ENCODE measurements around the gene MACROD1. TPM values are rescaled to one million over a fixed set of nuclear protein-coding genes. Genes with fewer than 3 reads are reported as not detected.

The MACROD1 gene
- total and polyA plus RNA-seq, 2 donors, result 9.7 to 16.6 TPM

GRCh38 chr11:64148226-64148916, 17.5 kb downstream of the MACROD1 start:
- no peak overlapping the region for H3K4me3 ChIP-seq (ENCODE audit: low read length in 2 of 2)
- 55% methylated on average over 19 of the region's 19 CpGs for WGBS
- peaks cover 0 to 3% of the 10 kb centered on the region in 2 donors for H3K9me3 ChIP-seq (ENCODE audit: control insufficient read depth in 2 of 2, insufficient read depth in 1 of 2, low read length in 1 of 2)
- H3K27me3 ChIP-seq (ENCODE audit: control insufficient read depth in 2 of 2, insufficient read depth in 1 of 2, low read length in 1 of 2), result peaks cover 0 to 2% of the 10 kb centered on the region in 2 donors
- H3K27ac ChIP-seq (ENCODE audit: low read depth in 1 of 2, low read length in 1 of 2), result no peak overlapping the region
- peak in 5 of 9 donors; percentile 26 to 83 (median 61) for DNase-seq (ENCODE audit: low read depth in 6 of 9, low spot score in 9 of 9)
- peaks cover 0 to 7% of the 10 kb centered on the region in 2 donors for H3K4me1 ChIP-seq (ENCODE audit: control insufficient read depth in 2 of 2, insufficient read depth in 2 of 2, low read length in 2 of 2)
- no peaks in the 10 kb centered on the region for H3K36me3 ChIP-seq (ENCODE audit: control insufficient read depth in 2 of 2, insufficient read depth in 2 of 2, low read length in 1 of 2)

- Histone ChIP-seq H3K27me3 (ENCODE audit: control insufficient read depth in 2 of 2, insufficient read depth in 1 of 2, low read length in 1 of 2) (no peaks in the 10 kb centered on the region), H3K4me3 (ENCODE audit: low read length in 2 of 2) (no peak overlapping the region), H3K36me3 (ENCODE audit: control insufficient read depth in 2 of 2, insufficient read depth in 2 of 2, low read length in 1 of 2) (no peaks in the 10 kb centered on the region), H3K4me1 (ENCODE audit: control insufficient read depth in 2 of 2, insufficient read depth in 2 of 2, low read length in 2 of 2) (peaks cover 0 to 7% of the 10 kb centered on the region in 2 donors), H3K9me3 (ENCODE audit: control insufficient read depth in 2 of 2, insufficient read depth in 1 of 2, low read length in 1 of 2) (no peaks in the 10 kb centered on the region), H3K27ac (ENCODE audit: low read depth in 1 of 2, low read length in 1 of 2) (no peak overlapping the region)
- DNase-seq (ENCODE audit: low read depth in 6 of 9, low spot score in 9 of 9), result peak in 5 of 9 donors; percentile 30 to 75 (median 61)
- 71% methylated on average over 22 of the region's 22 CpGs for WGBS
Observed at GRCh38 chr11:64146036-64146955, 19.6 kb downstream of the MACROD1 start.

GRCh38 chr11:64144587-64145472, 21.1 kb downstream of the MACROD1 start:
- no peak for DNase-seq (ENCODE audit: low read depth in 6 of 9, low spot score in 9 of 9)

GRCh38 chr11:64141081-64141783, 24.7 kb downstream of the MACROD1 start:
- Histone ChIP-seq H3K4me1 (ENCODE audit: control insufficient read depth in 2 of 2, insufficient read depth in 2 of 2, low read length in 2 of 2) (peaks cover 0 to 4% of the 10 kb centered on the region in 2 donors), H3K27me3 (ENCODE audit: control insufficient read depth in 2 of 2, insufficient read depth in 1 of 2, low read length in 1 of 2) (no peaks in the 10 kb centered on the region), H3K4me3 (ENCODE audit: low read length in 2 of 2) (no peak overlapping the region), H3K36me3 (ENCODE audit: control insufficient read depth in 2 of 2, insufficient read depth in 2 of 2, low read length in 1 of 2) (no peaks in the 10 kb centered on the region), H3K27ac (ENCODE audit: low read depth in 1 of 2, low read length in 1 of 2) (no peak overlapping the region), H3K9me3 (ENCODE audit: control insufficient read depth in 2 of 2, insufficient read depth in 1 of 2, low read length in 1 of 2) (no peaks in the 10 kb centered on the region)
- WGBS, result 96% methylated on average over 21 of the region's 21 CpGs
- no peak for DNase-seq (ENCODE audit: low read depth in 6 of 9, low spot score in 9 of 9)

More at GRCh38 chr11:64144587-64145472, 21.1 kb downstream of the MACROD1 start:
- Histone ChIP-seq H3K9me3 (ENCODE audit: control insufficient read depth in 2 of 2, insufficient read depth in 1 of 2, low read length in 1 of 2) (no peaks in the 10 kb centered on the region), H3K27ac (ENCODE audit: low read depth in 1 of 2, low read length in 1 of 2) (no peak overlapping the region), H3K4me3 (ENCODE audit: low read length in 2 of 2) (no peak overlapping the region), H3K36me3 (ENCODE audit: control insufficient read depth in 2 of 2, insufficient read depth in 2 of 2, low read length in 1 of 2) (no peaks in the 10 kb centered on the region), H3K27me3 (ENCODE audit: control insufficient read depth in 2 of 2, insufficient read depth in 1 of 2, low read length in 1 of 2) (no peaks in the 10 kb centered on the region), H3K4me1 (ENCODE audit: control insufficient read depth in 2 of 2, insufficient read depth in 2 of 2, low read length in 2 of 2) (peaks cover 0 to 7% of the 10 kb centered on the region in 2 donors)
- 98% methylated on average over 41 of the region's 41 CpGs for WGBS

GRCh38 chr11:64140082-64140481, 25.8 kb downstream of the MACROD1 start:
- no peaks in the 10 kb centered on the region for H3K27me3 ChIP-seq (ENCODE audit: control insufficient read depth in 2 of 2, insufficient read depth in 1 of 2, low read length in 1 of 2)
- peaks cover 0 to 4% of the 10 kb centered on the region in 2 donors for H3K4me1 ChIP-seq (ENCODE audit: control insufficient read depth in 2 of 2, insufficient read depth in 2 of 2, low read length in 2 of 2)
- WGBS, result 97% methylated on average over 8 of the region's 8 CpGs
- H3K27ac ChIP-seq (ENCODE audit: low read depth in 1 of 2, low read length in 1 of 2), result no peak overlapping the region
- H3K36me3 ChIP-seq (ENCODE audit: control insufficient read depth in 2 of 2, insufficient read depth in 2 of 2, low read length in 1 of 2), result no peaks in the 10 kb centered on the region
- H3K9me3 ChIP-seq (ENCODE audit: control insufficient read depth in 2 of 2, insufficient read depth in 1 of 2, low read length in 1 of 2), result no peaks in the 10 kb centered on the region
- DNase-seq (ENCODE audit: low read depth in 6 of 9, low spot score in 9 of 9), result no peak
- H3K4me3 ChIP-seq (ENCODE audit: low read length in 2 of 2), result no peak overlapping the region

- H3K9me3 ChIP-seq (ENCODE audit: control insufficient read depth in 2 of 2, insufficient read depth in 1 of 2, low read length in 1 of 2), result no peaks in the 10 kb centered on the region
- H3K4me1 ChIP-seq (ENCODE audit: control insufficient read depth in 2 of 2, insufficient read depth in 2 of 2, low read length in 2 of 2), result peaks cover 0 to 7% of the 10 kb centered on the region in 2 donors
- no peaks in the 10 kb centered on the region for H3K36me3 ChIP-seq (ENCODE audit: control insufficient read depth in 2 of 2, insufficient read depth in 2 of 2, low read length in 1 of 2)
- H3K27ac ChIP-seq (ENCODE audit: low read depth in 1 of 2, low read length in 1 of 2), result no peak overlapping the region
- 97% methylated on average over 15 of the region's 15 CpGs for WGBS
- H3K27me3 ChIP-seq (ENCODE audit: control insufficient read depth in 2 of 2, insufficient read depth in 1 of 2, low read length in 1 of 2), result no peaks in the 10 kb centered on the region
- no peak overlapping the region for H3K4me3 ChIP-seq (ENCODE audit: low read length in 2 of 2)
- no peak for DNase-seq (ENCODE audit: low read depth in 6 of 9, low spot score in 9 of 9)
Observed at GRCh38 chr11:64139049-64139448, 26.9 kb downstream of the MACROD1 start.

GRCh38 chr11:64138398-64138797, 27.5 kb downstream of the MACROD1 start:
- 95% methylated on average over 16 of the region's 16 CpGs for WGBS

GRCh38 chr11:64136765-64137441, 29.0 kb downstream of the MACROD1 start:
- Histone ChIP-seq H3K4me3 (ENCODE audit: low read length in 2 of 2) (no peak overlapping the region), H3K36me3 (ENCODE audit: control insufficient read depth in 2 of 2, insufficient read depth in 2 of 2, low read length in 1 of 2) (no peaks in the 10 kb centered on the region), H3K27ac (ENCODE audit: low read depth in 1 of 2, low read length in 1 of 2) (no peak overlapping the region), H3K9me3 (ENCODE audit: control insufficient read depth in 2 of 2, insufficient read depth in 1 of 2, low read length in 1 of 2) (no peaks in the 10 kb centered on the region), H3K27me3 (ENCODE audit: control insufficient read depth in 2 of 2, insufficient read depth in 1 of 2, low read length in 1 of 2) (no peaks in the 10 kb centered on the region), H3K4me1 (ENCODE audit: control insufficient read depth in 2 of 2, insufficient read depth in 2 of 2, low read length in 2 of 2) (peaks cover 0 to 21% of the 10 kb centered on the region in 2 donors)
- WGBS, result 95% methylated on average over 17 of the region's 17 CpGs
- no peak for DNase-seq (ENCODE audit: low read depth in 6 of 9, low spot score in 9 of 9)

More at GRCh38 chr11:64138398-64138797, 27.5 kb downstream of the MACROD1 start:
- peaks cover 0 to 12% of the 10 kb centered on the region in 2 donors for H3K4me1 ChIP-seq (ENCODE audit: control insufficient read depth in 2 of 2, insufficient read depth in 2 of 2, low read length in 2 of 2)
- no peaks in the 10 kb centered on the region for H3K36me3 ChIP-seq (ENCODE audit: control insufficient read depth in 2 of 2, insufficient read depth in 2 of 2, low read length in 1 of 2)
- peak overlapping the region in 1 of 2 donors; percentile 18 for H3K27ac ChIP-seq (ENCODE audit: low read depth in 1 of 2, low read length in 1 of 2)
- DNase-seq (ENCODE audit: low read depth in 6 of 9, low spot score in 9 of 9), result no peak
- H3K4me3 ChIP-seq (ENCODE audit: low read length in 2 of 2), result no peak overlapping the region
- no peaks in the 10 kb centered on the region for H3K27me3 ChIP-seq (ENCODE audit: control insufficient read depth in 2 of 2, insufficient read depth in 1 of 2, low read length in 1 of 2)
- no peaks in the 10 kb centered on the region for H3K9me3 ChIP-seq (ENCODE audit: control insufficient read depth in 2 of 2, insufficient read depth in 1 of 2, low read length in 1 of 2)

Measured in thymus (tissue), 11 donors.